Amniotic stem cell (primary cell): ENCODE results near the gene GAK.
"Not testable (repeated sequence)": the region's sequence is repeated elsewhere in the genome, so short reads cannot be mapped to it uniquely, and the experiment has no call there.

ENCODE experiments used
- DNase-seq: peaks from one replicate; lab custom pipeline; 2025; lab: John Stamatoyannopoulos, UW

GAK gene

GRCh38 chr4:926538-926937 lies 5.6 kb downstream of the GAK start:
- DNase-seq: no peak

- no peak for DNase-seq
Measured at GRCh38 chr4:925771-926500, 6.2 kb downstream of the GAK start.

DNA sequence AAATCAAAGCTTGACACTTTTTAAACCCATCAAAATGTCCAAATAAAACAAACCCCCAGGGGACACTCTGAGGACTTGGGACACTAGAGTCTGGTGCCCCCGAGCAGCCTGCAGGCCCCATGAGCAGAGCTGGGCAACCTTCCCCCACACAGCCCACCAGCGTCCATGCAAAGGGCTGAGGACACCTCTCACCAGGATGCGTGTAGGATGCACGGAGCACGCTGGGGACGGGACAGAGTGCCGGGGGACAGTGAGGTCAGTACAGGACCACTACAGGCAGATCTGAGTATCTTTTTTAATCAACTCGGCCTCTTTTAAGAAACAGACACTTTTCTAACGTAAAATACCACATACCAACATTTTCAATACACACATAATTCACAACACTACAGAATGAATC lies 6.9 kb downstream of the GAK start:
- no peak for DNase-seq

DNA sequence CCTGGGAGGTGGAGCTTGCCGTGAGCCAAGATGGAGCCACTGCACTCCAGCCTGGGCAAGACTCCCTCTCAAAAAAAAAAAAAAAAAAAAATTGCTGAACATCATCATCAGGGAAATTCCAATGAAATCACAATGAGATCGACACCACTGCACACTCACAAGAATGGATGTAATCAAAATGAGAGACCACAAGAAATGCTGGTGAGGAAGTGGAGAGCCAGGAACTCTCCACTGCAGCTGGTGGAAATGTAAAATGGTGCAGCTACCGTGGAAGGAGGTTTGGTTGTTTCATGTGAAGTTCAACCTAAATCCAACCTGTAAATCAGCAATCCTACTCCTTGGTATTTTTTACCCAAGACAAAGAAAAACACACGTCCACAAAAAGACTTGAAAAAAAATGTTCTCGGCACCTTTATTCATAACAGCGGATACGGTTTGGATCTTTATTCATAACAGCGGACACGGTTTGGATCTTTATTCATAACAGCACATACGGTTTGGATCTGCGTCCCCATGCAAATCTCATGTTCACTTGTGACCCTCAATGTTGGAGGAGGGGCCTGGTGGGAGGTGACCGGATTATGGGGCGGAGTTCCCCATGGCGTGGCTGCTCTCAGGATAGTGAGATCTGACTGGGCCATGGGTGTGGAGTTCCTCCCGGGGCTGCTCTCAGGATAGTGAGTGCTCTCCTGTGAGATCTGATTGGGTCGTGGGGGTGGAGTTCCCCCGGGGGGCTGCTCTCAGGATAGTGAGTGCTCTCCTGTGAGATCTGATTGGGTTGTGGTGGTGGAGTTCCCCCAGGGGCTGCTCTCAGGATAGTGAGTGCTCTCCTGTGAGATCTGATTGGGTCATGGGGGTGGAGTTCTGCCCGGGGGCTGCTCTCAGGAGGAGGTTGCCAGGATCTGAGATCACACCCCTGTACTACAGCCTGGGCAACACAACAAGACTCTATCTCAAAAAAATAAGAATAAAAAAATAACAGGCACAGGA lies 7.7 kb downstream of the GAK start:
- no peak for DNase-seq

DNA sequence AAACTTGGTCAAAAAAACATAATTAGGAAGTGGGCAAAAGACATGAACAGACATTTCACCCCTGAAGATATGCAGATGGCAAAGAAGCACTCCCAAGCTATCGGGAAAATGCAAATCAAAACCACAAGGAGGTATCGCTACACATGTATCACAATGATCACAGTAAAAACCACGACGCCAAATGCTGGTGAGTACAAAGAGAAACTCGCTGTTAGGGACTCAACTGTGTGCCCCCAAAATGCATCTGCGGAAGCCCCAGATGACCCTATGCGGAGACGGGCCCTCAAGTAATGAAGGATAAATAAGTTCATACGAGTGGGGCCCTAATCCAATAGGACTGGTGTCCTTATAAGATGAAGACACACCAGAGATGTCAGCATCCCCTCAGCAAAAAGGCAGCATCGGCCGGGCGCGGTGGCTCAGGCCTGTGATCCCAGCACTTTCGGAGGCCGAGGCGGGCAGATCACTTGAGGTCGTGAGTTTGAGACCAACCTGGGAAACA lies 10.2 kb downstream of the GAK start:
- no peak for DNase-seq

DNA sequence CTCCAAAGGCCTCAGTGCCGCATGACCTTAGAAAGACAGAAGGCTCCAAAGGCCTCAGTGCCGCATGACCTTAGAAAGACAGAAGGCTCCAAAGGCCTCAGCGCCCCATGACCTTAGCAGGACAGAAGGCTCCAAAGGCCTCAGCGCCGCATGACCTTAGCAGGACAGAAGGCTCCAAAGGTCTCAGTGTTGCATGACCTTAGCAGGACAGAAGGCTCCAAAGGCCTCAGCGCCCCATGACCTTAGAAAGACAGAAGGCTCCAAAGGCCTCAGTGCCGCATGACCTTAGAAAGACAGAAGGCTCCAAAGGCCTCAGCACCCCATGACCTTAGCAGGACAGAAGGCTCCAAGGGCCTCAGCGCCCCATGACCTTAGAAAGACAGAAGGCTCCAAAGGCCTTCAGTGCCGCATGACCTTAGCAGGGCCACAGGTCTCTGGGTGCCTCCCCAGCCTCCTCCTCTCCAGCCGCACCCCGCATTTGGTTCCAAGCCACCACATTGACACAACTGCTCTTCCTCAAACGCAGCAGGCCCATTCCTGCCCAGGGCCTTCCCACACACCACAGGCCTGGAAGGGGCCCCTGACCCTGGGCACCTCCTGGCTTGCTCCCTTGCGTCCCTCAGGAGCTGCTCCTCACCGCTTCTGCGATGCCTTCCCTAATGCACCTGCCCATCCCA lies 13.0 kb downstream of the GAK start:
- DNase-seq: not testable (repeated sequence)

DNA sequence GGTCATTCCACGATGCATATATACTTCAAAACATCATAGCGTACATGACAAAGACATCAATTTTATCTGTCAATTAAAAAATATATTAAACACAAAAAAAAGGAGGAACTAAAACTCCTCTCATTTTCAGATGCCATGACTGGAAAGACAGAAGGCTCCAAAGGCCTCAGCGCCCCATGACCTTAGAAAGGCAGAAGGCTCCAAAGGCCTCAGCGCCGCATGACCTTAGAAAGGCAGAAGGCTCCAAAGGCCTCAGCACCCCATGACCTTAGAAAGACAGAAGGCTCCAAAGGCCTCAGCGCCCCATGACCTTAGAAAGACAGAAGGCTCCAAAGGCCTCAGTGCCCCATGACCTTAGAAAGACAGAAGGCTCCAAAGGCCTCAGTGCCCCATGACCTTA lies 13.5 kb downstream of the GAK start:
- not testable (repeated sequence) for DNase-seq

DNA sequence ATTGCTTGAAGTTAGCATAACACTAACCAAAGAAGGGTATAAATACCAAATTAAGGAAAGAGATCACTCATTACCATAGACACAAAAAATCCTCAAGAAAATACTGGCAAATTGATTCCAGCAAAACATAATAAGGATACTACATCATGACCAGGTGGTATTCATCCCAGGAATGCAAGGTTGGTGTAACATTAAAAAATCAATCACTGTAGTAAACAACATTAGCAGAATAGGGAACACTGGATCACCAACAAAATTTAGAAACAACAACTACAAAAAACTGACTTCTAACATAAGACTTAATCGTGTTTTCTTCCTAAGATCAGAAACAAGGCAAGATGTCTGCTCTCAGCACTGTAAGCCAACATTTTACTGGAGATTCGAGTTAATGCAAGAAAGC lies 14.1 kb downstream of the GAK start:
- no peak for DNase-seq

DNA sequence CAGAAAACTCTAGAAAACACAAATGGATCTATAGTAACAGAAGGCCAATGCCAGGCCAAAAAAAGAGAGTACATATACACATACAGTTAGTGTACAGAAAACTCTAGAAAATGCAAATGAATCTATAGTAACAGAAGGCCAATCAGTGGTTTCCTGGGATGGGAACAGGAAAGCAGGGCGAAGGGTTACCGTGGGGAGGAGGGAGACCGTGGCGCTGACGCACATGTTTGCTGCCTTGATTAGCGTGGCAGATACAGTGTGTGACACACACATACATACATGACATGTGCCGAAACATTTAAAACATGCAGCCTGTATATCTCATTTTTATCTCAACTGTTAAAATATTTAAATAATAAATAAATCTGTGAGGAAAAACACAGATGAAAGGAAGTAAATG lies 14.7 kb downstream of the GAK start:
- DNase-seq: no peak

DNA sequence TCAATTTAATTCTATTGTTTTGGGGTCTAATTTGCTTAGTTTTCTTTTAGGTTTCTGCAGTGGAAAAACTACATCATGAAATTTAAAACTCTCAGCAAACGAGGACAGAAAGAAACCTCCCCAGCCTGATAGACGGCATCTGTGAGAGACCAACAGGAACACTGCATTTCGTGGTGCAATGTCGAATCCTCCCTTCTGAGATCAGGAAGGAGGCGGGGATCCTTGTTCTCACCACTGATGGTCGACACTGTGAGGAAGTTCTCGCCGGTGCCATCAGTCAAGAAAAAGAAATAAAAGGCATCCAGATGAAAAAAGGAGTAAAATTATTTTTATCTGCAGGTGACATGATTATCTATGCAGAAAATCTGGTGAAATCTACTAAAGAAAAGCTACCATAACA lies 16.5 kb downstream of the GAK start:
- DNase-seq: no peak

- DNase-seq: no peak
Measured at GRCh38 chr4:915041-915474, 17.1 kb downstream of the GAK start.

DNA sequence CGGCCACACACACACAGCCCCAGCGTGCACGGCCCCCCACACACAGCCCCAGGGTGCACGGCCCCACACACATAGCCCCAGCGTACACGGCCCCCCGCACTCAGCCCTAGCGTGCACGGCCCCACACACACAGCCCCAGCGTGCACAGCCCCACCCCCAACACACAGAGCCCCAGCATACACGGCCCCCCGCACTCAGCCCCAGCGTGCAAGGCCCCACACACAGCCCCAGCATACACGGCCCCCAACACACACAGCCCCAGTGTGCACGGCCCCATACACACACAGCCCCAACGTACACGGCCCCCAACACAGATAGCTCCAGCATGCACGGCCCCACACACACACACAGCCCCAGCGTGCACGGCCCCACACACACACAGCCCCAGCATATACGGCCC lies 17.6 kb downstream of the GAK start:
- no peak for DNase-seq

- DNase-seq: no peak
Measured at GRCh38 chr4:913280-913618, 18.9 kb downstream of the GAK start.

DNA sequence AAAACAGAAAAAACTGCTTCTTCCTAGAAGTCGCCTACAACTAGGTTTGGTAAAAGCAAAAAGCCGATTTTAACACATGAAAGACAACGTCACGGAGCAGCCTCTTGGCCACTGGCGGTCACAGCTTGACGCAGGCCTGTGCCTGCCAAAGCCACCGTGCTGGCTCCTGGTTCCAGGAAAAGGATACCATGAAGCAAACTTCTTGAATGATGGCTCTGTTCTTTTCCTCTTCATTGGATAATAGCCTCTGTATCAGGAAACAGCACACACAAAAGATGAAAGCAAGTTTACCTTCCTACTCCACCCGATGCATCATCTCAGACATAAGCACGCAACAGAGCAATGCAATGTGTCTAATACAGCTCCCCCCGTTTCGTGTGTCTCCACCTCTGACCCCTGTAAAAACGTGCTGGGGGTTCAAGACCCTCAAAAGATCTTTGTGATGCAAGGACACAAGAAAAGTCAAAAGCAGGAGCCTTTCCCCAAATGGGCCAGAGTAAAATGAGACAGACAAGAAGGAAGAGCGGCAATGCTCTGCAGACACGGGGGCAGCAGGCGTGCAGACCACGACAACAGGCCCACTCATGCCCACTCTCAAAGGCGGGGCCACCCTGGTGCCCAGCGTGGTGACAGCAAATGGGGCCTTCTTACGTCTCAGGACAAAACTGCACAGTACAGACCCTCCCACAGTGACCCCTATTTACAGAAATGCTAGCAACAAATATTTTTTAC lies 19.4 kb downstream of the GAK start:
- no peak for DNase-seq

- DNase-seq: no peak
Measured at GRCh38 chr4:911871-912490, 20.1 kb downstream of the GAK start.

DNA sequence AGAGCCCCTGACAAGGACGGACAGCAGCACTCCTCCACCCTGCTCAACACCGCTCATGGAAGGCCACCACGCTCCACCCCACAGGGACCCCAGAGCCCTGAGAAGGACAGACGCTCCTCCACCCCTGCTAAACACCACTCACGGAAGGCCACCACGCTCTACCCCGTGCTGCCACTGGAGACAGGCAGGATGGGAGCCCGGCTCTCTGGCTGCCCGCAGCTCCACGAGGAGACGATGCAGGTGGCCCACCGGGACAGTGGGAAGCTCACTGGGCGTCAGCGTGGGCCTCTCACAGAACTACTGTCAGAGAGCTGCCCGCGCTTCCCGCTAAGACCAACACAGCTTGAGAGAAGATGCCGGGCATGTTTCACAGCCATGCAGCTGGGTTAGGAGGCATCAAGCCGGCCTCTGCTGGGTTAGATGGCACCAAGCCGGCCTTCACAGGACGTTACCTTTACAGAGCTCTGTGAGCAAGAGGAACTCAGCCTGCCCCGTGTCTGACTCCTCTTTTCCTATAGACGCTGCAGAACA lies 20.8 kb downstream of the GAK start:
- no peak for DNase-seq

GRCh38 chr4:910366-911091 lies 21.6 kb downstream of the GAK start:
- no peak for DNase-seq

DNA sequence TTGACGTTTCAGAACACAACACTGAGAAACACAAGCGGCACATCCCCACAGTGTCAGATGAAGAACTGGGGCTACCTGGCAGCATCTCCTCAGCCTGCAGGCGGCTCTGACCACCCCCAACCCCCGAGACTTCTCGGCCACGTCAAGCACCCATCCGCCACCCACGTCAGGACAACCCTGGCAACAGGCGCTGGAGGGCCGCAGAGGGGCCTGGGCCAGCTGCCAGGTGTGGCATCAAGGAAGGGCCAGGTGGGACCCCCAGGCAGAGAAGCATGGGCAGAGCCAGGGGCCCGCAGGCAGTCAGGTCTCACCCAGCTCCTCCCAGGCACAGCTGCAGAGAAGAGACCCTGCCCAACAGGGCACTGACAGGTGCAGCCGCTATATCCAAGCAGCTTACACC lies 22.3 kb downstream of the GAK start:
- no peak for DNase-seq

- DNase-seq: no peak
Measured at GRCh38 chr4:909131-909571, 23.0 kb downstream of the GAK start.

GRCh38 chr4:907691-908425 lies 24.3 kb downstream of the GAK start:
- no peak for DNase-seq
